Caco-2 (cell line): ENCODE results near the gene UGT1A9. TPM values are rescaled to one million over a fixed set of nuclear protein-coding genes. Genes with fewer than 3 reads are reported as not detected.
"Not testable (repeated sequence)": the region's sequence is repeated elsewhere in the genome, so short reads cannot be mapped to it uniquely, and the experiment has no call there.

Experiments
- Bru-seq: library from RNA; stranded (reverse); fragments of 400-500 nt; gene quantifications from one replicate; lab custom pipeline; 2021; lab: Mats Ljungman, UMichigan
- BruChase-seq, 2 experiments: library from RNA; stranded (reverse); fragments of 400-500 nt; gene quantifications; one replicate each; lab custom pipeline; 2021; lab: Mats Ljungman, UMichigan
- BruUV-seq: library from RNA; stranded (reverse); fragments of 400-500 nt; replicated peaks from 2 replicates; lab custom pipeline; 2021; lab: Mats Ljungman, UMichigan
- CTCF ChIA-PET: fragments of 300-600 bp; sonication (Branson Sonifier 250); formaldehyde crosslinking; loops from one replicate; lab custom pipeline; 2022; ENCODE audit warnings: antibody characterized with exemption; lab: Charles Lee
- POLR2A ChIA-PET: fragments of 300-600 bp; sonication (Branson Sonifier 250); formaldehyde crosslinking; loops from one replicate; lab custom pipeline; 2022; ENCODE audit warnings: antibody characterized with exemption; lab: Charles Lee
- DNase-seq, 2 experiments: peaks; one replicate each; pipeline versions ENCODE4 v3.0.0 to v3.0.0-alpha.2; 2020 to 2022
- H3K27me3 ChIP-seq: replicated peaks from 2 replicates; pipeline ENCODE4 v1.6.0; 2011; ENCODE audit warnings: low read length; ENCODE audit not compliant: control insufficient read depth, insufficient read depth
- H3K36me3 ChIP-seq: 2 replicates; pipeline ENCODE4 v1.5.1; 2011; ENCODE audit warnings: low read length; ENCODE audit not compliant: control insufficient read depth, insufficient read depth
- H3K4me1 ChIP-seq: fragments of 250-450 bp; sonication (Bioruptor Pico); 2 replicates; pipeline ENCODE4 v1.5.1; 2020; ENCODE audit warnings: mild to moderate bottlenecking
- H3K4me3 ChIP-seq: 2 replicates; pipeline ENCODE4 v1.5.1; 2011; ENCODE audit warnings: low read depth, mild to moderate bottlenecking, control low read depth, low read length
- H3K9me3 ChIP-seq: fragments of 250-450 bp; sonication (Bioruptor Pico); 2 replicates; pipeline ENCODE4 v1.5.1; 2020; ENCODE audit warnings: mild to moderate bottlenecking, moderate library complexity
- H3K27ac Mint-ChIP-seq: one replicate; pipeline ENCODE4 v1.8.0; 2022; ENCODE audit warnings: mixed read lengths; ENCODE audit not compliant: unreplicated experiment
- H3K27me3 Mint-ChIP-seq: one replicate; pipeline ENCODE4 v1.8.0; 2022; ENCODE audit warnings: mixed read lengths; ENCODE audit not compliant: insufficient read depth, unreplicated experiment
- H3K36me3 Mint-ChIP-seq: one replicate; pipeline ENCODE4 v1.8.0; 2022; ENCODE audit warnings: mild to moderate bottlenecking, mixed read lengths; ENCODE audit not compliant: insufficient read depth, unreplicated experiment
- H3K4me1 Mint-ChIP-seq: one replicate; pipeline ENCODE4 v1.8.0; 2022; ENCODE audit warnings: low read depth, mixed read lengths; ENCODE audit not compliant: unreplicated experiment
- H3K4me3 Mint-ChIP-seq: one replicate; pipeline ENCODE4 v1.8.0; 2022; ENCODE audit warnings: mild to moderate bottlenecking, moderate library complexity, mixed read lengths; ENCODE audit not compliant: unreplicated experiment
- H3K9me3 Mint-ChIP-seq: one replicate; pipeline ENCODE4 v1.8.0; 2022; ENCODE audit warnings: mixed read lengths; ENCODE audit not compliant: unreplicated experiment
- CTCF ChIP-seq, 2 experiments: fragments of 200-600 bp in 1 of 2; IDR thresholded peaks; 1 replicate in 1 of 2; 2 replicates in 1 of 2; pipeline versions ENCODE4 v1.5.1 to v1.8.0; 2011 to 2022; ENCODE audit warnings: antibody characterized with exemption in 1 of 2, control low read depth in 1 of 2, inconsistent platforms in 1 of 2, low read depth in 1 of 2, low read length in 1 of 2, mild to moderate bottlenecking in 1 of 2, moderate library complexity in 1 of 2; ENCODE audit not compliant: insufficient read depth in 1 of 2, severe bottlenecking in 1 of 2, unreplicated experiment in 1 of 2
- intact Hi-C: fragments of 100-400 bp; cut with micrococcal nuclease; formaldehyde crosslinking; loops from one replicate; pipeline ENCODE4 v1.10.0; 2022; ENCODE audit not compliant: unreplicated experiment
- long read RNA-seq: library from polyadenylated mRNA; stranded (forward); transcript quantifications from one replicate; pipeline ENCODE4 v2.0.0, GENCODE V29; 2022
- total RNA-seq: library from RNA; stranded (reverse); gene quantifications from 2 replicates; pipeline ENCODE4 v1.2.3, GENCODE V29; 2022

The UGT1A9 gene
- total RNA-seq: 0.20 and 0.39 TPM in 2 replicates
- Bru-seq, nascent RNA: percentile 42 among the genes with signal in this experiment
- BruChase-seq, experiment 1, labeled RNA remaining after a 2-hour chase: percentile 50 among the genes with signal in this experiment
- percentile 41 among the genes with signal in this experiment for BruChase-seq, experiment 2, labeled RNA remaining after a 6-hour chase
- long read RNA-seq: 0 reads

- Mint-ChIP-seq H3K27me3 (no peaks in the 10 kb centered on the region), H3K27ac (no peak within 1 kb of the TSS), H3K4me1 (no peaks in the 10 kb centered on the region), H3K36me3 (no peaks in the 10 kb centered on the region), H3K4me3 (no peak within 1 kb of the TSS), H3K9me3 (no peaks in the 10 kb centered on the region)
- POLR2A ChIA-PET: no interaction called here
- H3K27me3 ChIP-seq: no peaks in the 10 kb centered on the region
- CTCF ChIA-PET: no interaction called here
- H3K4me3 ChIP-seq: no peak within 1 kb of the TSS
- no peaks in the 10 kb centered on the region for H3K9me3 ChIP-seq
- DNase-seq: no peak
- intact Hi-C loops: no loop called here
- TF ChIP-seq CTCF (IDR thresholded peaks at IDR 0.05; ENCODE audit: insufficient read depth in 1 of 2, low read depth in 1 of 2, low read length in 1 of 2, severe bottlenecking in 1 of 2, unreplicated experiment in 1 of 2): no peak
- H3K36me3 ChIP-seq: no peaks in the 10 kb centered on the region
- no peaks in the 10 kb centered on the region for H3K4me1 ChIP-seq
- no TSS peak for BruUV-seq
Measured at GRCh38 chr2:233671290-233672161, at the start of gene UGT1A9. Gene UGT1A9 (plus strand): TSS chr2:233671898. CDS start chr2:233671935, 37 bp downstream.

GRCh38 chr2:233627331-233628025 is 44.2 kb upstream of the UGT1A9 start:
- POLR2A ChIA-PET: no interaction called here
- H3K27me3 ChIP-seq: no peaks in the 10 kb centered on the region
- Mint-ChIP-seq H3K27ac (no peak overlapping the region), H3K4me1 (no peaks in the 10 kb centered on the region), H3K27me3 (no peaks in the 10 kb centered on the region), H3K4me3 (no peak overlapping the region), H3K9me3 (peaks cover 23% of the 10 kb centered on the region), H3K36me3 (no peaks in the 10 kb centered on the region)
- intact Hi-C loops: no loop called here
- BruUV-seq: no TSS peak
- no peaks in the 10 kb centered on the region for H3K36me3 ChIP-seq
- no peaks in the 10 kb centered on the region for H3K4me1 ChIP-seq
- TF ChIP-seq CTCF (IDR thresholded peaks at IDR 0.05; ENCODE audit: insufficient read depth in 1 of 2, low read depth in 1 of 2, low read length in 1 of 2, severe bottlenecking in 1 of 2, unreplicated experiment in 1 of 2): no peak
- no peak overlapping the region for H3K4me3 ChIP-seq
- CTCF ChIA-PET: no interaction called here
- H3K9me3 ChIP-seq: no peaks in the 10 kb centered on the region
- DNase-seq: no peak

- intact Hi-C loops, POLR2A ChIA-PET: not testable (repeated sequence)
Measured at GRCh38 chr2:233636306-233636705, 35.4 kb upstream of the UGT1A9 start, which contains the start of gene UGT1A10. Gene UGT1A10 (plus strand): TSS chr2:233636448. CDS start chr2:233636523, 75 bp downstream.

More at GRCh38 chr2:233636306-233636705, 35.4 kb upstream of the UGT1A9 start, which contains the start of gene UGT1A10:
- H3K27me3 ChIP-seq, H3K4me3 ChIP-seq, CTCF ChIA-PET, BruUV-seq, H3K36me3 Mint-ChIP-seq, H3K9me3 Mint-ChIP-seq, H3K4me1 ChIP-seq, H3K36me3 ChIP-seq, H3K9me3 ChIP-seq, H3K4me1 Mint-ChIP-seq, H3K27ac Mint-ChIP-seq, H3K4me3 Mint-ChIP-seq, DNase-seq, H3K27me3 Mint-ChIP-seq: not testable (repeated sequence)
